K562 (cell line): ENCODE measurements around the gene S100A1. TPM values are rescaled to one million over a fixed set of nuclear protein-coding genes. Genes with fewer than 3 reads are reported as not detected.

Experiments
- DACH1 ChIP-seq: fragments of 450-650 bp; IDR thresholded peaks from 2 replicates; pipeline ENCODE4 v1.6.1; 2018; ENCODE audit not compliant: partially characterized antibody
- ILK ChIP-seq: fragments of 450-650 bp; IDR thresholded peaks from 2 replicates; pipeline ENCODE4 v1.6.1; 2016; ENCODE audit warnings: missing genetic modification characterization, low read depth, mild to moderate bottlenecking, missing compliant biosample characterization, moderate library complexity, borderline replicate concordance
- LARP7 ChIP-seq: fragments of 450-650 bp; IDR thresholded peaks from 2 replicates; pipeline ENCODE4 v1.6.1; 2016
- NRF1 ChIP-seq, 2 experiments: fragments of 450-650 bp; IDR thresholded peaks in 1 of 2; conservative IDR thresholded peaks in 1 of 2; 2 replicates each; pipeline ENCODE4 v1.6.1; 2014; ENCODE audit warnings: mild to moderate bottlenecking in 2 of 2
- RBM15 ChIP-seq: fragments of 200-400 bp; formaldehyde crosslinking; IDR thresholded peaks from 2 replicates; pipeline ENCODE4 v1.6.1; 2018; ENCODE audit warnings: mild to moderate bottlenecking, low read length, moderate library complexity; ENCODE audit not compliant: insufficient read depth
- SAFB2 ChIP-seq: fragments of 200-400 bp; formaldehyde crosslinking; IDR thresholded peaks from 2 replicates; pipeline ENCODE4 v1.6.1; 2018; ENCODE audit warnings: borderline replicate concordance, low read length, low read depth, moderate library complexity; ENCODE audit not compliant: severe bottlenecking
- STAT5B ChIP-seq: fragments of 250-450 bp; sonication (Bioruptor Pico); IDR thresholded peaks from 2 replicates; pipeline ENCODE4 v1.8.0; 2021; ENCODE audit warnings: mild to moderate bottlenecking, inconsistent platforms
- YY1 ChIP-seq, 3 experiments: IDR thresholded peaks; 2 replicates each; pipeline ENCODE4 v1.6.1; 2011; ENCODE audit warnings: low read length in 2 of 3, mild to moderate bottlenecking in 2 of 3, moderate library complexity in 2 of 3, borderline replicate concordance in 1 of 3, control low read depth in 1 of 3, low read depth in 1 of 3; ENCODE audit not compliant: insufficient read depth in 3 of 3, insufficient replicate concordance in 2 of 3, control insufficient read depth in 1 of 3, insufficient read length in 1 of 3; ENCODE audit errors: extremely low read depth in 1 of 3
- ZSCAN32 ChIP-seq: fragments of 450-650 bp; formaldehyde crosslinking; IDR thresholded peaks from 2 replicates; pipeline ENCODE4 v1.4.0; 2020; ENCODE audit warnings: mild to moderate bottlenecking, moderate library complexity
- polyA plus RNA-seq, 8 experiments: library from polyadenylated mRNA; depleted of rRNA in 4 of 8; stranded (reverse) in 5 of 8; unstranded in 3 of 8; fragments of >200 nt; fragmentation: Nextera tagmentation in 2 of 8; fragmentation: Illumina TruSeq in 1 of 8; extraction: Ambion mirVana in 2 of 8; extraction: Trizol in 1 of 8; gene quantifications; 2 replicates each; pipeline versions ENCODE4 v1.2.1 to v1.2.3, GENCODE V29; 2011 to 2014; ENCODE audit warnings: inconsistent platforms in 1 of 8, missing spikeins in 1 of 8
- total RNA-seq, 7 experiments: library from RNA; depleted of rRNA in 6 of 7; stranded (reverse); fragments of >200 nt in 6 of 7; fragmentation: Illumina TruSeq in 2 of 7; extraction: Trizol in 2 of 7; gene quantifications; 2 replicates each; pipeline versions ENCODE4 v1.2.1 to v1.2.3, GENCODE V29; 2011 to 2021; ENCODE audit warnings: low replicate concordance in 1 of 7
- TF ChIP-seq, protein P1 (sequence below): fragments of 450-650 bp; IDR thresholded peaks from 2 replicates; pipeline ENCODE4 v1.6.1; 2016; ENCODE audit warnings: mild to moderate bottlenecking, moderate library complexity
- TF ChIP-seq, protein P2 (sequence below): sonication (generic); formaldehyde crosslinking; IDR thresholded peaks from 2 replicates; pipeline ENCODE4 v1.8.1; 2023; ENCODE audit warnings: mild to moderate bottlenecking, missing genetic modification reagents
- TF ChIP-seq, protein P3 (sequence below): fragments of 450-650 bp; formaldehyde crosslinking; IDR thresholded peaks from 2 replicates; pipeline ENCODE4 v1.4.0; 2022; ENCODE audit warnings: missing genetic modification characterization

S100A1 gene
- total and polyA plus RNA-seq, 9 of the 15 experiments (the other 6 are each of a cell fraction or from before 2014, with no cell fraction given): 0.44 to 30.1 (median 12.7) TPM

DNA sequence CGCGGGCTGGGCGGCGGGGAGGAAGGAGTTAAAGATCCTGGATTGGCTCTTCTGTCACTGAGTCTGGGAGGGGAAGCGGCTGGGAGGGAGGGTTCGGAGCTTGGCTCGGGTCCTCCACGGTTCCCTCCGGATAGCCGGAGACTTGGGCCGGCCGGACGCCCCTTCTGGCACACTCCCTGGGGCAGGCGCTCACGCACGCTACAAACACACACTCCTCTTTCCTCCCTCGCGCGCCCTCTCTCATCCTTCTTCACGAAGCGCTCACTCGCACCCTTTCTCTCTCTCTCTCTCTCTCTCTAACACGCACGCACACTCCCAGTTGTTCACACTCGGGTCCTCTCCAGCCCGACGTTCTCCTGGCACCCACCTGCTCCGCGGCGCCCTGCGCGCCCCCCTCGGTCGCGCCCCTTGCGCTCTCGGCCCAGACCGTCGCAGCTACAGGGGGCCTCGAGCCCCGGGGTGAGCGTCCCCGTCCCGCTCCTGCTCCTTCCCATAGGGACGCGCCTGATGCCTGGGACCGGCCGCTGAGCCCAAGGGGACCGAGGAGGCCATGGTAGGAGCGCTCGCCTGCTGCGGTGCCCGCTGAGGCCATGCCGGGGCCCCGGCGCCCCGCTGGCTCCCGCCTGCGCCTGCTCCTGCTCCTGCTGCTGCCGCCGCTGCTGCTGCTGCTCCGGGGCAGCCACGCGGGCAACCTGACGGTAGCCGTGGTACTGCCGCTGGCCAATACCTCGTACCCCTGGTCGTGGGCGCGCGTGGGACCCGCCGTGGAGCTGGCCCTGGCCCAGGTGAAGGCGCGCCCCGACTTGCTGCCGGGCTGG, 50.5 kb downstream of the S100A1 start, which contains the start of gene NPR1 (continued):
- TF ChIP-seq, protein P1, sequence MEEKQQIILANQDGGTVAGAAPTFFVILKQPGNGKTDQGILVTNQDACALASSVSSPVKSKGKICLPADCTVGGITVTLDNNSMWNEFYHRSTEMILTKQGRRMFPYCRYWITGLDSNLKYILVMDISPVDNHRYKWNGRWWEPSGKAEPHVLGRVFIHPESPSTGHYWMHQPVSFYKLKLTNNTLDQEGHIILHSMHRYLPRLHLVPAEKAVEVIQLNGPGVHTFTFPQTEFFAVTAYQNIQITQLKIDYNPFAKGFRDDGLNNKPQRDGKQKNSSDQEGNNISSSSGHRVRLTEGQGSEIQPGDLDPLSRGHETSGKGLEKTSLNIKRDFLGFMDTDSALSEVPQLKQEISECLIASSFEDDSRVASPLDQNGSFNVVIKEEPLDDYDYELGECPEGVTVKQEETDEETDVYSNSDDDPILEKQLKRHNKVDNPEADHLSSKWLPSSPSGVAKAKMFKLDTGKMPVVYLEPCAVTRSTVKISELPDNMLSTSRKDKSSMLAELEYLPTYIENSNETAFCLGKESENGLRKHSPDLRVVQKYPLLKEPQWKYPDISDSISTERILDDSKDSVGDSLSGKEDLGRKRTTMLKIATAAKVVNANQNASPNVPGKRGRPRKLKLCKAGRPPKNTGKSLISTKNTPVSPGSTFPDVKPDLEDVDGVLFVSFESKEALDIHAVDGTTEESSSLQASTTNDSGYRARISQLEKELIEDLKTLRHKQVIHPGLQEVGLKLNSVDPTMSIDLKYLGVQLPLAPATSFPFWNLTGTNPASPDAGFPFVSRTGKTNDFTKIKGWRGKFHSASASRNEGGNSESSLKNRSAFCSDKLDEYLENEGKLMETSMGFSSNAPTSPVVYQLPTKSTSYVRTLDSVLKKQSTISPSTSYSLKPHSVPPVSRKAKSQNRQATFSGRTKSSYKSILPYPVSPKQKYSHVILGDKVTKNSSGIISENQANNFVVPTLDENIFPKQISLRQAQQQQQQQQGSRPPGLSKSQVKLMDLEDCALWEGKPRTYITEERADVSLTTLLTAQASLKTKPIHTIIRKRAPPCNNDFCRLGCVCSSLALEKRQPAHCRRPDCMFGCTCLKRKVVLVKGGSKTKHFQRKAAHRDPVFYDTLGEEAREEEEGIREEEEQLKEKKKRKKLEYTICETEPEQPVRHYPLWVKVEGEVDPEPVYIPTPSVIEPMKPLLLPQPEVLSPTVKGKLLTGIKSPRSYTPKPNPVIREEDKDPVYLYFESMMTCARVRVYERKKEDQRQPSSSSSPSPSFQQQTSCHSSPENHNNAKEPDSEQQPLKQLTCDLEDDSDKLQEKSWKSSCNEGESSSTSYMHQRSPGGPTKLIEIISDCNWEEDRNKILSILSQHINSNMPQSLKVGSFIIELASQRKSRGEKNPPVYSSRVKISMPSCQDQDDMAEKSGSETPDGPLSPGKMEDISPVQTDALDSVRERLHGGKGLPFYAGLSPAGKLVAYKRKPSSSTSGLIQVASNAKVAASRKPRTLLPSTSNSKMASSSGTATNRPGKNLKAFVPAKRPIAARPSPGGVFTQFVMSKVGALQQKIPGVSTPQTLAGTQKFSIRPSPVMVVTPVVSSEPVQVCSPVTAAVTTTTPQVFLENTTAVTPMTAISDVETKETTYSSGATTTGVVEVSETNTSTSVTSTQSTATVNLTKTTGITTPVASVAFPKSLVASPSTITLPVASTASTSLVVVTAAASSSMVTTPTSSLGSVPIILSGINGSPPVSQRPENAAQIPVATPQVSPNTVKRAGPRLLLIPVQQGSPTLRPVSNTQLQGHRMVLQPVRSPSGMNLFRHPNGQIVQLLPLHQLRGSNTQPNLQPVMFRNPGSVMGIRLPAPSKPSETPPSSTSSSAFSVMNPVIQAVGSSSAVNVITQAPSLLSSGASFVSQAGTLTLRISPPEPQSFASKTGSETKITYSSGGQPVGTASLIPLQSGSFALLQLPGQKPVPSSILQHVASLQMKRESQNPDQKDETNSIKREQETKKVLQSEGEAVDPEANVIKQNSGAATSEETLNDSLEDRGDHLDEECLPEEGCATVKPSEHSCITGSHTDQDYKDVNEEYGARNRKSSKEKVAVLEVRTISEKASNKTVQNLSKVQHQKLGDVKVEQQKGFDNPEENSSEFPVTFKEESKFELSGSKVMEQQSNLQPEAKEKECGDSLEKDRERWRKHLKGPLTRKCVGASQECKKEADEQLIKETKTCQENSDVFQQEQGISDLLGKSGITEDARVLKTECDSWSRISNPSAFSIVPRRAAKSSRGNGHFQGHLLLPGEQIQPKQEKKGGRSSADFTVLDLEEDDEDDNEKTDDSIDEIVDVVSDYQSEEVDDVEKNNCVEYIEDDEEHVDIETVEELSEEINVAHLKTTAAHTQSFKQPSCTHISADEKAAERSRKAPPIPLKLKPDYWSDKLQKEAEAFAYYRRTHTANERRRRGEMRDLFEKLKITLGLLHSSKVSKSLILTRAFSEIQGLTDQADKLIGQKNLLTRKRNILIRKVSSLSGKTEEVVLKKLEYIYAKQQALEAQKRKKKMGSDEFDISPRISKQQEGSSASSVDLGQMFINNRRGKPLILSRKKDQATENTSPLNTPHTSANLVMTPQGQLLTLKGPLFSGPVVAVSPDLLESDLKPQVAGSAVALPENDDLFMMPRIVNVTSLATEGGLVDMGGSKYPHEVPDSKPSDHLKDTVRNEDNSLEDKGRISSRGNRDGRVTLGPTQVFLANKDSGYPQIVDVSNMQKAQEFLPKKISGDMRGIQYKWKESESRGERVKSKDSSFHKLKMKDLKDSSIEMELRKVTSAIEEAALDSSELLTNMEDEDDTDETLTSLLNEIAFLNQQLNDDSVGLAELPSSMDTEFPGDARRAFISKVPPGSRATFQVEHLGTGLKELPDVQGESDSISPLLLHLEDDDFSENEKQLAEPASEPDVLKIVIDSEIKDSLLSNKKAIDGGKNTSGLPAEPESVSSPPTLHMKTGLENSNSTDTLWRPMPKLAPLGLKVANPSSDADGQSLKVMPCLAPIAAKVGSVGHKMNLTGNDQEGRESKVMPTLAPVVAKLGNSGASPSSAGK: peak; percentile 24; the same call in 1 of the 2 replicates
- TF ChIP-seq LARP7 (no peak), NRF1 (conservative IDR thresholded peaks at IDR 0.05 in 1 of 2, IDR thresholded peaks at IDR 0.05 in 1 of 2) (0 out of 4 replicates have a peak, but pooled peaks of 1 of the 2 experiments have one; percentile 17), ILK (tag) (no peak), SAFB2 (no peak), STAT5B (CRISPR knock-in tag) (no peak), ZSCAN32 (CRISPR knock-in tag) (no peak), DACH1 (no peak), YY1 (IDR thresholded peaks at IDR 0.05; ENCODE audit: borderline replicate concordance in 1 of 3, control insufficient read depth in 1 of 3, extremely low read depth in 1 of 3, insufficient read depth in 3 of 3, insufficient read length in 1 of 3, insufficient replicate concordance in 2 of 3, low read depth in 1 of 3, low read length in 2 of 3) (no peak), RBM15 (no peak)
- TF ChIP-seq, protein P2, sequence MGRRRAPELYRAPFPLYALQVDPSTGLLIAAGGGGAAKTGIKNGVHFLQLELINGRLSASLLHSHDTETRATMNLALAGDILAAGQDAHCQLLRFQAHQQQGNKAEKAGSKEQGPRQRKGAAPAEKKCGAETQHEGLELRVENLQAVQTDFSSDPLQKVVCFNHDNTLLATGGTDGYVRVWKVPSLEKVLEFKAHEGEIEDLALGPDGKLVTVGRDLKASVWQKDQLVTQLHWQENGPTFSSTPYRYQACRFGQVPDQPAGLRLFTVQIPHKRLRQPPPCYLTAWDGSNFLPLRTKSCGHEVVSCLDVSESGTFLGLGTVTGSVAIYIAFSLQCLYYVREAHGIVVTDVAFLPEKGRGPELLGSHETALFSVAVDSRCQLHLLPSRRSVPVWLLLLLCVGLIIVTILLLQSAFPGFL (CRISPR knock-in tag): no peak
- TF ChIP-seq, protein P3, sequence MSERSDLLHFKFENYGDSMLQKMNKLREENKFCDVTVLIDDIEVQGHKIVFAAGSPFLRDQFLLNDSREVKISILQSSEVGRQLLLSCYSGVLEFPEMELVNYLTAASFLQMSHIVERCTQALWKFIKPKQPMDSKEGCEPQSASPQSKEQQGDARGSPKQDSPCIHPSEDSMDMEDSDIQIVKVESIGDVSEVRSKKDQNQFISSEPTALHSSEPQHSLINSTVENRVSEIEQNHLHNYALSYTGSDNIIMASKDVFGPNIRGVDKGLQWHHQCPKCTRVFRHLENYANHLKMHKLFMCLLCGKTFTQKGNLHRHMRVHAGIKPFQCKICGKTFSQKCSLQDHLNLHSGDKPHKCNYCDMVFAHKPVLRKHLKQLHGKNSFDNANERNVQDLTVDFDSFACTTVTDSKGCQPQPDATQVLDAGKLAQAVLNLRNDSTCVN (CRISPR knock-in tag): no peak
